Heart left ventricle (tissue), 13 donors: ENCODE data around the gene P2RX1.

Experiments used
- CTCF ChIP-seq, 12 donors: fragments of 200-600 bp; sonication (generic) in 4 of 12; IDR thresholded peaks; one replicate each; pipeline versions ENCODE4 v1.5.0 to v1.8.0; 2018 to 2022; ENCODE audit warnings: antibody characterized with exemption in 12 of 12, mild to moderate bottlenecking in 5 of 12
- POLR2A ChIP-seq, 2 donors: fragments of 450-650 bp; IDR thresholded peaks; one replicate each; pipeline ENCODE4 v1.6.1; 2017; ENCODE audit warnings: antibody characterized with exemption in 2 of 2, mild to moderate bottlenecking in 2 of 2, moderate library complexity in 2 of 2
- donor health status: ischemic (EF 13 %, LVEDD 7.1; RV severe dilation, severe dysfunction).
- donor health status: DM: no; HTN: yes; CAD: no.
- donor health status: DM: no; HTN: no; CAD: no.
- donor health status: ischemic (EF 25% LVEDD 6.9; RV normal size, moderate dysfunction).
- donor health status: ischemic (EF 25% LVEDD 5.7; RV mildly dilated, moderate dysfunction).
- donor health status: ischemic (EF 35%, LVEDD 5.7; RV mildly dilated, moderate dysfunction).
- donor health status: nonischemic (EF 11% LVEDD 7.7; RV severe dilation, severe dysfunction).
- donor health status: DM: yes; HTN: yes; CAD: no.
- donor health status: PGD.
- donor health status: ischemic (EF 29% LVEDD 5.4; RV normal size, mild dysfunction).
- donor health status: nonischemic (EF 23%, LVEDD 6.1; RV moderate dilation, normal function).

- TF ChIP-seq CTCF (IDR thresholded peaks at IDR 0.05) (no peak), POLR2A (IDR thresholded peaks at IDR 0.05) (no peak)
These were observed 31.1 kb upstream of the P2RX1 start for GRCh38 chr17:3947318-3947810.
